Neural progenitor cell (in vitro differentiated cells): ENCODE measurements around the gene ARAP2.

ENCODE experiments used
- CTCF ChIP-seq: fragments of 200-600 bp; sonication (generic); IDR thresholded peaks from 2 replicates; pipeline ENCODE4 v1.5.1; 2017; ENCODE audit warnings: antibody characterized with exemption, mild to moderate bottlenecking
- EZH2phosphoT487 ChIP-seq: fragments of 200-600 bp; sonication (generic); IDR thresholded peaks from 2 replicates; pipeline ENCODE4 v1.6.1; 2017; ENCODE audit warnings: antibody characterized with exemption

GRCh38 chr4:36091997-36092396 lies 152.3 kb downstream of the ARAP2 start:
- no peak for TF ChIP-seq CTCF
- TF ChIP-seq EZH2phosphoT487: no peak
